Sciatic nerve (tissue), 2 donors: Measurements from ENCODE around the gene LRCH4. TPM values are rescaled to one million over a fixed set of nuclear protein-coding genes. Genes with fewer than 3 reads are reported as not detected.
A peak's percentile ranks its signal among the peaks of the same experiment; 100 is the strongest.
"Not testable (repeated sequence)": the region's sequence is repeated elsewhere in the genome, so short reads cannot be mapped to it uniquely, and the experiment has no call there.

Source experiments
- ATAC-seq: fragments of 200-7000 bp; cut with Tn5 transposase; one replicate; pipeline ENCODE4 v1.9.1; 2020; ENCODE audit warnings: mild to moderate bottlenecking, moderate library complexity
- DNase-seq: peaks from one replicate; pipeline ENCODE4 v3.0.0-alpha.2; 2020; ENCODE audit warnings: low spot score
- intact Hi-C: fragments of 100-400 bp; cut with DNase I; formaldehyde crosslinking; loops from one replicate; pipeline ENCODE4 v1.14.2; 2022
- total RNA-seq: library from RNA; stranded (reverse); fragmentation: NEBNext Ultra II Directional; extraction: Animal tissue kit (Norgen Biotek cat#: 25700); gene quantifications from one replicate; pipeline ENCODE4 v1.2.1, GENCODE V29; 2021
- donor health status: DM: no; HTN: no; CAD: no.
- donor health status: DM: no; HTN: no; CAD: no.

LRCH4 gene
- total RNA-seq, 1 donor from 2014 or later, result 75.7 TPM

DNA sequence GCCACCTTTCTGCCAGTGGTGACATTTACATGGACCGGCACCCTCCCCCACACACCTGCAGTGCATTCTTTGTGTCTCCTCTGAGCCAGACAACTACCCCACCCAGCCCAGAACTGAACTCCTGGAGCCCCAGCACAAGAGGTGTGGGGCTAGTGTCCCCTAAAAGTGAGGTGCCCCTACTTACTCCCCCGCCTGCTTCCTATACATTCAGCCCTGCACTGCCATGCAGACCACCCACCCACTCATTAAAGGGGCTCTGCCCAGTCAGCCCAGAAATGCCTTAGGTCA, 14.2 kb downstream of the LRCH4 start:
- ATAC-seq (no peak), DNase-seq (no peak)
- intact Hi-C loops, result no loop called here

DNA sequence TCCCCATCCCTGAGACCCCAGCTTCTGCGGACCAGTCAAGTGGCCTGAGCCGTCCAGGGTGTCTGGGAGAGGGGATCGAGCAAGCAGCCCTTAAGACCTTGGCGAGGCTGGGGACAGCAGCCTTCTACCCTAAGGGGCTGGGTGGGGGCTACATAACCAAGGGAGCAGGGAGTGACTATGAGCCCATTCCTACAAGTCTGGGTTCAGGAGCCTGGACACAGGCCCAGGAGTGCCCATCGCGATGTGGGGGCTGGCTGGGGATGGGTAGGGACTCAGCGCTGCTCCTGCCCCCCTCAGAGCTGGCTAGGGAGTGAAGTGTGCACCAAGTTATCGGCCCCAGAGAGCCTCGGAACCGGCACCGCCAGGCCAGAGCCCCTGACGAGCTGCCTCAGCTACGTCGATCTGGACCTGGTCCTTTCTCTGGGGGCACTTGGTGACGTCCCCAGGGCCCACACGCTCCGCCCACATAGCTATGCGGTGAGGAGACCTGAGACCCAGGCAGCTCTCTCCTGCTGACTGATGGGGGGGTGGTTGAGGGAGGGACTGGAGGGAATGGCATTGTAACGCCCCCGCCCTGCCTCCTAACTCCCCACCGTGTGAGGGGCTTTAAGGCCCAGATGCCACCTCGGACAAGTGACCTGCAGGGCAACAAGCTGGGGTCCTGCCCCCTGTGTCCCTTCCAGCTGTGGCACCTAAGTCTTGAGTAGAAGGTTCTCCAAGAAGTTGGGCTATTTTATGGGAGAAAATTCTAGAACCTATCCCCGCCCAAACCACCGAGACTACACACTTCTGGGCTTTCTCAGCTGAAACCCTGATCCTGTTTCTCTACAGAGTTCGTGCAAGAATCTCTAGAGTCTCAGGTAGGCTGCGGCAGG, 14.7 kb downstream of the LRCH4 start:
- intact Hi-C loops, result no loop called here
- DNase-seq (no peak), ATAC-seq (no peak)

DNA sequence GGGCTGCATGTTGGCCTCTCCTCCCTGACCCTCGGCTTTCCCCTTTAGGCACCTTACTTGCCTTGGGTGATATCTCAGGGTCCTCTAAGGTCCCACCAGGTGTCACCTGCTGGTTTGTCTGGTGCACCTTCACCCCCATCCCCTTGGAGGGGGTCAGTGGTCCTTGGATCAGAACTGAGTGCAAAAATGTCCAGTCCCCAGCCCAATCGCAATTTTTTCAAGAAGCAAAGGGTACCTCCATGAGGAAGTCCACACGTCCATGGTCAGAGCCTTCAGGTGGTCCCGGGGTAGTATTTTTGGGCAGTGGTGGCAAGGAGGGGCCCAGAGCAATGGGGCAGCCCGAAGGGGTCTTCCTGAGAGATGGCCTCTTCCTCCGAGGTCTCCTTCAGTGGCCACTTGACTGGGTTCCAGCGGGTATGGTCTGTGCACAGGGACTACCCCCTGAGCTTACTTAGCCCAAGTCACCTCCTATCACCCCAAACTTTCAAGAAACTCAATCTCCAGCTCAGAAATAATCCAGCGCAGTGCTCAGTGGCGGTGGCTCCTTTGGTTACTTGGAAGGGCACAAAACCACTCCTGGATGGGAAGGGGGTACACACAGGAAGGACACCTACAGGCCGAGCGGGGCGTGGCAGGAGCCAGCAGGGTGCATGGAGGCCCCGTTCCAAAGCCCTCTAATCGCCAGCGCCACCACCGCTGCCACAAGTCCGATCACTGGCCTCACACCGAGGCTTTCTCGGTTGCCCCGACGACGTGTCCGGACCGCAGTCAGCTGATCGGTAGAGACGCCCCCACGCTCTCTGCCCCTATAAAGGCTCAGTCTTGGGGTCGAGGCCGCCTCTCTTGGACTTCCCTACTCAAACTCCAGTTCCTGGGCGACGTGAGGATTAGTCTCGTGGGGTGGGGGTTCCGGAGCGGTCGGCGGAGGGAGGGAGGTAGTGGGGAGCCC, 16.8 kb downstream of the LRCH4 start:
- peak; percentile 53 for ATAC-seq
- peak; percentile 79 for DNase-seq
- intact Hi-C loops, result no loop called here

GRCh38 chr7:100568176-100568895, 17.6 kb downstream of the LRCH4 start:
- DNase-seq, result no peak
- no peak for ATAC-seq
- intact Hi-C loops, result no loop called here

GRCh38 chr7:100567751-100568175, 18.2 kb downstream of the LRCH4 start:
- DNase-seq (no peak), ATAC-seq (no peak)
- intact Hi-C loops, result no loop called here

- no peak for ATAC-seq
- DNase-seq, result no peak
- intact Hi-C loops, result no loop called here
Observed at GRCh38 chr7:100567031-100567730, 18.7 kb downstream of the LRCH4 start.

- intact Hi-C loops, result no loop called here
- ATAC-seq (no peak), DNase-seq (no peak)
Observed at GRCh38 chr7:100566018-100566531, 19.9 kb downstream of the LRCH4 start.

- intact Hi-C loops, result loop anchor here (2.0 kb wide), 1 partner anchor 128 kb away; no protein-coding TSS in a partner anchor
- DNase-seq (no peak), ATAC-seq (no peak)
Observed at GRCh38 chr7:100565133-100565571, 20.8 kb downstream of the LRCH4 start.

- DNase-seq, ATAC-seq: not testable (repeated sequence)
- intact Hi-C loops, result loop anchor here (2.0 to 5.0 kb wide), 2 partner anchors 97 to 128 kb away; no protein-coding TSS in a partner anchor
Observed at GRCh38 chr7:100564405-100564804, 21.5 kb downstream of the LRCH4 start.

DNA sequence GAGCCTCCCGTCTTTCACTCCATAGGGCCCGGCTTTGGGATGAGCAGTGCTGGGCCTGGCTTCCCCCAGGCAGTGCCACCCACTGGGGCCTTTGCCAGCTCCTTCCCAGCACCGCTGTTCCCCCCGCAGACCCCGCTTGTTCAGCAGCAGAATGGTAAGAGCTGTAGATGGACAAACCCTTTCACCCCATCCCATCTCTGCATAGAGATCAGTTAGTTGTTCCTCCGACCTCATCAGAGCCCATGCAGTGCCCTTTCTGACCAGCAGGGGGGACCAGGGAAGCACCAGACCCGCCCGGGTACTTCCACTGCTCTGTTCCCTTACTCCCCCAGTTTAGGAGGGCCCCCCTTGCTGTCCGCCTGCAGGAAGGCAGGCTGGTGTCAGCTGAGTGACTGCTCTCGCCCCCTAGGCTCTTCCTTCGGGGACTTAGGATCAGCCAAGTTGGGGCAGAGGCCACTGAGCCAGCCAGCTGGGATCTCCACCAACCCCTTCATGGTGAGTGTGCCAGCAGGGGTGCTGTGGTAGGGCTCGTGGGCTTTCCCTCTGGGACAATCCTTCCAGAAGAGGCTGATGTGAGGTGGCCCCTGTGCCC, 22.0 kb downstream of the LRCH4 start:
- ATAC-seq (peak; percentile 66), DNase-seq (peak; percentile 93)
- intact Hi-C loops, result loop anchor here (2.0 to 5.0 kb wide), 2 partner anchors 97 to 129 kb away; no protein-coding TSS in a partner anchor

DNA sequence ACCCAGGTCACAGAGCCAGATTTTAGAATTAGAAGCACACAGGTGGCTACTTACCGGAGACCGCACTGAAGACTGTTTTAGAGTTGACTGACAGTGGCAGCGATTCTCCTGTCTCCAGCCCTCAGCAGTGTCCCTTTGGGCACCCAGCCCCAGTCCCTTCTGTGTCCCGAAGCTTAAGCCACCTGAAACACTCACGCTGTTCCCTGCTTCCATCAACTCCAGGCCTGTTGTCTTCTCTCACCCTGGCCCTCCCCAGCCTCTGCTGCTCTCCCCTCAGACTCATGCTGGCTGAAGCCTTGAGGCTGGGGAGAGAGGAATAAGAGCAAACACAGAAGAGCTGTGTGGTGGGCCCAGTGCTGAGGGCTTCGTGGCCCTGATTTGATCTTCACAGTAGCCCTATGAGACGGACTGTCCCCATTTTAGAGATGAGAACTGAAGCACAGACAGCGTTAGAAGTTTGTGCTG, 22.8 kb downstream of the LRCH4 start:
- intact Hi-C loops, result loop anchor here (5.0 kb wide), 1 partner anchor 96 kb away; no protein-coding TSS in a partner anchor
- DNase-seq, result no peak
- no peak for ATAC-seq

DNA sequence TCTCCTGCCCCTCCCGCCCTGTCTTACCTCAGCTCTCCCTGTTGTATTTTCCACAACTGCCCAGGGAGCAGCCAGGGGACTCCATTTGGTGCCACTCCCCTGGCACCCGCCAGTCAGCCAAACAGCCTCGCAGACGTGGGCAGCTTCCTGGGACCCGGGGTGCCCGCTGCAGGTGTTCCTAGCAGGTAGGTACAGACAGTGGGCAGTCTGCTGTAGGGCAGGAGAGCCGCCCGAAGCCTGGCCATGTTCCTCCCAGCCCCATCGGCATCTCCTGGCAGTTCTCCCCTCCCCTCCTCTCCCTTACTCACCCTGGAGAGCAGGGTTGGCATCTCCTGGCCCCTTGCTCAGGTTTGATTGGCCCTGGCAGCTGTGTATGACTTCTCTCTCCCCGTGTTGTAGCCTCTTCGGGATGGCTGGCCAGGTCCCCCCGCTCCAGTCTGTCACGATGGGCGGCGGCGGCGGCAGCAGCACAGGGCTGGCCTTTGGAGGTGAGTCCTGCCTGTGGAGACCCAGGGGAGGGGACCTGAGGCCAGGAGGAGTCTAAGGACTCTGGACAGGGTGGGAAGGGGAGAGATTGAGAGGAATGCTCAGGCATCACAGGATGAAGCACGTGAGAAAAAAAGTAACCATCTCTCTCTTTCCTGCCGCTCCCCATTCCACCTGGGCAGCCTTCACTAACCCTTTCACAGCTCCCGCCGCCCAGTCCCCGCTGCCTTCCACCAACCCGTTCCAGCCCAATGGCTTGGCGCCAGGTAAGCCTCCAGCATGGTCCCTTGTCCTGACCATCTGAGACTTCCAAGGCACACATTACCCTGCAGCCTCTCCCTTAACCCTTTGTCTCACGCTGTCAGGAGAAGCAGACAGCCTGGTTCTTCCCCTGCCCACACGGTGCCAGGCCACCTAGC, 23.5 kb downstream of the LRCH4 start:
- DNase-seq (no peak), ATAC-seq (no peak)
- intact Hi-C loops, result loop anchor here (5.0 kb wide), 1 partner anchor 95 kb away; no protein-coding TSS in a partner anchor

DNA sequence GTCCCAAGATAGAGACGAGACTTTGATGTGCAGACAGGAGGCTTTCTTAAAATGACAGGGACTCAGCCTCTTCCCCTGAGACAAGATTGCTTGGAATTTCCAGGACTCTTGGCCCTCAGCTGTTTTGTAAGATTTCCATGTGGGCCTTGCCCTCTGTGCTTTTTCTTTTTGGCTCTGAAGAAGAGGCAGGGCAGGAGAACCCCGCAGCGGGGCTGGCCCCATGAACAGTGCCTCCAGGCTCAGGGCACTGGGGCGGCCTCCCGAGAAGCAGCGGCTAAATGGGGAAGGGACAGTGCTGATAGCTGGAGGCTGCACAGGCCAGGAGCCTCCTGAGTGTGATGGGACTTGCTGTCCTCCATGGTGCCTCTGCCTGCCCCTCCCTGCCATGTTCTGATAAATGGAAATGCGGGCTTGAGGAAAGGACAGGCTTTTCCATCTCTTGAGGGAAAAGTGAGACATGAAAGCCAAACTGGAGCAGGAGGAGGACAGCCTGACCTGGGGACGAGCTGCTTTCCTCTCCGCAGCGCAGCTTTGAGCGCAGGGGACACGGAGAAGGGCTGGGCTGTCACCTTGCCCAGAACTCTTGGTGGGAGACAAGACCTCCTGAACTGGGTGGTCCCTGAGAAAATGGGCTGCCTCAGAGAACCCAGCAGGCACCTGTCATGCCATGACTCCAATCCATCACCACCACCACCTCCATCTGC, 24.3 kb downstream of the LRCH4 start:
- intact Hi-C loops, result loop anchor here (5.0 kb wide), 1 partner anchor 94 kb away; no protein-coding TSS in a partner anchor
- ATAC-seq (no peak), DNase-seq (no peak)

GRCh38 chr7:100559127-100559526, 26.8 kb downstream of the LRCH4 start:
- intact Hi-C loops, result no loop called here
- ATAC-seq (no peak), DNase-seq (no peak)

- ATAC-seq (peak; percentile 25), DNase-seq (no peak)
- intact Hi-C loops, result no loop called here
Observed at GRCh38 chr7:100556541-100556940, 29.4 kb downstream of the LRCH4 start.

- intact Hi-C loops, result no loop called here
- ATAC-seq (no peak), DNase-seq (no peak)
Observed at GRCh38 chr7:100555701-100556100, 30.2 kb downstream of the LRCH4 start.
